ENCODE results near the gene FAM114A2. TPM values are rescaled to one million over a fixed set of nuclear protein-coding genes. Genes with fewer than 3 reads are reported as not detected.

The FAM114A2 gene
- total RNA-seq, 1 experiment from 2014 or later = 19.8 TPM

GRCh38 chr5:153988510-153988909, 50.2 kb downstream of the FAM114A2 start:
- Histone ChIP-seq H3K4me1 (ENCODE audit: control insufficient read depth in 1 of 2, insufficient read depth in 2 of 2, low read length in 2 of 2) (no peaks in the 10 kb centered on the region), H3K27ac (ENCODE audit: low read depth, low read length) (no peak overlapping the region), H3K9ac (ENCODE audit: low read length) (no peak overlapping the region), H3K4me2 (ENCODE audit: low read length) (no peak overlapping the region), H3K79me2 (ENCODE audit: insufficient read depth, low read length) (no peaks in the 10 kb centered on the region), H3K27me3 (ENCODE audit: insufficient read depth, low read length) (no peaks in the 10 kb centered on the region), H4K20me1 (ENCODE audit: insufficient read depth) (no peaks in the 10 kb centered on the region), H3K36me3 (ENCODE audit: control insufficient read depth in 1 of 2, insufficient read depth in 2 of 2, low read length in 2 of 2) (no peaks in the 10 kb centered on the region), H2AFZ (ENCODE audit: low read depth, low read length, poor library complexity, severe bottlenecking) (no peak overlapping the region), H3K9me3 (ENCODE audit: control insufficient read depth in 1 of 2, insufficient read depth in 1 of 2, low read depth in 1 of 2, low read length in 2 of 2) (no peaks in the 10 kb centered on the region), H3K9me2 (ENCODE audit: insufficient read depth) (no peaks in the 10 kb centered on the region), H3K4me3 (replicated peaks in 1 of 2; ENCODE audit: low read depth in 1 of 2, low read length in 2 of 2) (no peak overlapping the region)
- ATAC-seq (no peak), DNase-seq (ENCODE audit: low read depth, low spot score) (no peak)
- BruUV-seq (replicated peaks) = no TSS peak
- CTCF ChIA-PET = no interaction called here
- RAD21 ChIA-PET (ENCODE audit: low non-redundant PET in 1 of 2, low total read pairs in 2 of 2, uncharacterized antibody in 2 of 2, unreplicated experiment in 2 of 2) = no interaction called here
- POLR2A ChIA-PET = no interaction called here
- no peak for TF ChIP-seq YY1 (IDR thresholded peaks at IDR 0.05; ENCODE audit: extremely low read depth, insufficient replicate concordance, low read depth, low read length)
- no peak for TF ChIP-seq CEBPB (IDR thresholded peaks at IDR 0.05; ENCODE audit: low read depth)
- TF ChIP-seq SIN3A (IDR thresholded peaks at IDR 0.05; ENCODE audit: low read depth) = no peak
- TF ChIP-seq REST (IDR thresholded peaks at IDR 0.05; ENCODE audit: low read depth) = no peak
- no peak for TF ChIP-seq ZNF274 (IDR thresholded peaks at IDR 0.05; ENCODE audit: low read depth, low read length)
- no peak for TF ChIP-seq EZH2 (IDR thresholded peaks at IDR 0.05)
- no peak for TF ChIP-seq ZFX (IDR thresholded peaks at IDR 0.05)
- no peak for TF ChIP-seq RAD21 (IDR thresholded peaks at IDR 0.05; ENCODE audit: low read depth)
- no peak for TF ChIP-seq POLR2A (IDR thresholded peaks at IDR 0.05; ENCODE audit: borderline replicate concordance, extremely low read depth, insufficient read depth, insufficient read length)
- no peak for TF ChIP-seq SRF (IDR thresholded peaks at IDR 0.05; ENCODE audit: low read depth)
- no peak for TF ChIP-seq TCF7L2 (IDR thresholded peaks at IDR 0.05; ENCODE audit: borderline replicate concordance, extremely low read depth, insufficient read depth, insufficient read length)
- no peak for TF ChIP-seq SP1 (IDR thresholded peaks at IDR 0.05; ENCODE audit: low read depth)
- no peak for TF ChIP-seq FOSL1 (IDR thresholded peaks at IDR 0.05; ENCODE audit: low read depth)
- no peak for TF ChIP-seq EGR1 (IDR thresholded peaks at IDR 0.05; ENCODE audit: low read depth)
- no peak for TF ChIP-seq MAX (IDR thresholded peaks at IDR 0.05)
- no peak for TF ChIP-seq CBX3 (IDR thresholded peaks at IDR 0.05; ENCODE audit: low read depth)
- no peak for TF ChIP-seq POLR2AphosphoS5 (IDR thresholded peaks at IDR 0.05; ENCODE audit: low read depth, low read length)
- intact Hi-C loops (cut with micrococcal nuclease) = no loop called here
